Esophagus squamous epithelium (tissue), 5 donors: ENCODE results near the gene BRD7. TPM values are rescaled to one million over a fixed set of nuclear protein-coding genes. Genes with fewer than 3 reads are reported as not detected.

Experiments used
- DNase-seq: peaks from one replicate; lab custom pipeline; 2025; lab: John Stamatoyannopoulos, UW
- H3K27ac ChIP-seq, 4 donors: fragments of 200-600 bp; sonication (generic); one replicate each; pipeline ENCODE4 v1.5.1; 2016 to 2019; ENCODE audit warnings: mild to moderate bottlenecking in 1 of 4
- H3K27me3 ChIP-seq, 4 donors: fragments of 200-600 bp; sonication (generic); 1 replicate in 3 of 4; 2 replicates in 1 of 4; pipeline versions ENCODE4 v1.5.1 to v1.6.0; 2017 to 2021; ENCODE audit warnings: antibody characterized with exemption in 1 of 4
- H3K36me3 ChIP-seq, 3 donors: fragments of 200-600 bp; sonication (generic); one replicate each; pipeline ENCODE4 v1.5.1; 2016 to 2019
- H3K4me1 ChIP-seq, 3 donors: fragments of 200-600 bp; sonication (generic); one replicate each; pipeline ENCODE4 v1.5.1; 2017 to 2019
- H3K4me3 ChIP-seq, 4 donors: fragments of 200-600 bp; sonication (generic); 1 replicate in 3 of 4; 2 replicates in 1 of 4; pipeline ENCODE4 v1.5.1; 2016 to 2019; ENCODE audit warnings: mild to moderate bottlenecking in 2 of 4, moderate library complexity in 1 of 4
- H3K9me3 ChIP-seq, 3 donors: fragments of 200-600 bp; sonication (generic); one replicate each; pipeline ENCODE4 v1.5.1; 2016 to 2019
- POLR2A ChIP-seq, 4 donors: fragments of 450-650 bp; IDR thresholded peaks; one replicate each; pipeline ENCODE4 v1.6.1; 2017; ENCODE audit warnings: antibody characterized with exemption in 4 of 4, mild to moderate bottlenecking in 4 of 4, moderate library complexity in 3 of 4
- WGBS, 2 donors: methylation state at CpG; one replicate each; pipeline ENCODE4 v1.1.5; 2018; 5-methylcytosine and 5-hydroxymethylcytosine counted together
- intact Hi-C: fragments of 100-400 bp; cut with DNase I; formaldehyde crosslinking; loops from one replicate; pipeline ENCODE4 v1.15.0; 2022
- total RNA-seq, 4 donors: library from RNA; depleted of rRNA; stranded (reverse); fragments of >200 nt; gene quantifications; one replicate each; pipeline ENCODE4 v1.1.0, GENCODE V29; 2016
- TF ChIP-seq, protein P1 (sequence below), 6 experiments: fragments of 450-650 bp in 4 of 6; fragments of 200-600 bp in 2 of 6; sonication (generic) in 2 of 6; IDR thresholded peaks; one replicate each; pipeline ENCODE4 v1.5.1; 2016 to 2019; ENCODE audit warnings: antibody characterized with exemption in 6 of 6, mild to moderate bottlenecking in 4 of 6, moderate library complexity in 4 of 6
- donor health status: DM: yes; HTN: yes; CAD: no.

BRD7 gene
- total RNA-seq, 4 donors from 2014 or later = 42.0 to 81.9 (median 51.4) TPM

DNA sequence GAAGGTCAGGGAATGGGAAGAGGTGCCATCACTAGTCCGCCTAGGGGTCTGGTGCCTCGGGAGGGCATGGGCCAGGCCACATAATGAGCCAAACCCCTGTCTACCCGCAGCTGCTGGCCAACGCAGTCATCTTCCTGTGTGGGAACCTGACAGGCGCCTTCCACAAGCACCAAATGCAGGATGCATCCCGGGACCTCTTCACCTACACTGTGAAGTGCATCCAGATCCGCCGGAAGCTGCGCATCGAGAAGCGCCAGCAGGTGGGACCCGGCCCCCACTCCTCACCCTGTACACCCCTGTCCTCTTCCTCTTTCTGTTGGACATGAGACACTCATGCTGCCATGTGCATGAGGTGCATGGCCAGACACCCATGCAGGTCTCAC lies 76.2 kb downstream of the BRD7 start:
- Histone ChIP-seq H3K27me3 (no peaks in the 10 kb centered on the region), H3K9me3 (no peaks in the 10 kb centered on the region), H3K4me1 (no peaks in the 10 kb centered on the region), H3K36me3 (peaks cover 0 to 98% (median 0%) of the 10 kb centered on the region in 3 donors), H3K27ac (no peak overlapping the region), H3K4me3 (no peak overlapping the region)
- no peak for DNase-seq
- WGBS, 2 donors = 92 to 95% methylated on average over 4 to 7 of the region's 12 CpGs
- intact Hi-C loops = no loop called here
- TF ChIP-seq POLR2A (IDR thresholded peaks at IDR 0.05) = no peak
- TF ChIP-seq, protein P1, sequence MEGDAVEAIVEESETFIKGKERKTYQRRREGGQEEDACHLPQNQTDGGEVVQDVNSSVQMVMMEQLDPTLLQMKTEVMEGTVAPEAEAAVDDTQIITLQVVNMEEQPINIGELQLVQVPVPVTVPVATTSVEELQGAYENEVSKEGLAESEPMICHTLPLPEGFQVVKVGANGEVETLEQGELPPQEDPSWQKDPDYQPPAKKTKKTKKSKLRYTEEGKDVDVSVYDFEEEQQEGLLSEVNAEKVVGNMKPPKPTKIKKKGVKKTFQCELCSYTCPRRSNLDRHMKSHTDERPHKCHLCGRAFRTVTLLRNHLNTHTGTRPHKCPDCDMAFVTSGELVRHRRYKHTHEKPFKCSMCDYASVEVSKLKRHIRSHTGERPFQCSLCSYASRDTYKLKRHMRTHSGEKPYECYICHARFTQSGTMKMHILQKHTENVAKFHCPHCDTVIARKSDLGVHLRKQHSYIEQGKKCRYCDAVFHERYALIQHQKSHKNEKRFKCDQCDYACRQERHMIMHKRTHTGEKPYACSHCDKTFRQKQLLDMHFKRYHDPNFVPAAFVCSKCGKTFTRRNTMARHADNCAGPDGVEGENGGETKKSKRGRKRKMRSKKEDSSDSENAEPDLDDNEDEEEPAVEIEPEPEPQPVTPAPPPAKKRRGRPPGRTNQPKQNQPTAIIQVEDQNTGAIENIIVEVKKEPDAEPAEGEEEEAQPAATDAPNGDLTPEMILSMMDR (IDR thresholded peaks at IDR 0.05) = no peak

DNA sequence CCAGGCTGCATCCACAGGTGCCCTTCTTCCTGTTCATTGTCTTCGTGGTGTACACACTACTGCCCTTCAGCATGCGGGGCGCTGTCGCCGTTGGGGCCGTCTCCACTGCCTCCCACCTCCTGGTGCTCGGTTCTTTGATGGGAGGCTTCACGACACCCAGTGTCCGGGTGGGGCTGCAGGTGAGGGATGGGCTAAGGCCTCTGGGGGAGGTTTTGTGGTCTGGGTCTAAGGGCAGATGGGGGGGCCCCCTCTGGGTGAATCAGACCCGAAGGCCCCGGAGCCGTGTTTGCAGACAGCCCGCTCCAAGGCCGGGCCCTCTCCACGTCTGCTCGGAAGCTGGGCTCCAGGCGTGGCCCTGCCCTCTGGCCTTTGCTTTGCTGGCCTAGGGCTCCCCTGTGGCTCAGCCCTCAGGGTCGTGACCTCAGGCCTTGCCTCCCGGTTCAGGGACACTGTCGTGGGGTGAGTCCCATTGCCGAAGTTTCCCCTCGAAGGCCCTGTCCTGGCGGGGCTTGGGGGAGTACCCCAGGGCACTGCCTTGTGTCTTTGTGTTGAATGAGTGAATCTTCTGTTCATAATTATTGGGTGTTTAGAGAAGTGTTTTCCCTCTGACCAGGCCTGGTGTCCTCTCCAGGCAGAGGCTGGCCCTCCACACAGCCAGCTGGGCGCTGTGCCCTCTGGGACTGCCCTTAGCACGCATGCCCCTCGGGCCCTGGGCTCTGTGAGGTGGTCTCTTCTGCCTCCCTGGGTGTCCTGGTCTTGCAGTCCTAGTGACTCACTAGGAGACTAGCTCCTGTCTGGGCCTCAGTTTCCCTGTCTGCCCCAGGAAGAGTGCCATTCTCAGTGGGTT lies 76.8 kb downstream of the BRD7 start:
- intact Hi-C loops = no loop called here
- H3K36me3 ChIP-seq = peaks cover 0 to 94% (median 0%) of the 10 kb centered on the region in 3 donors
- no peak for DNase-seq
- no peak overlapping the region for H3K27ac ChIP-seq
- H3K9me3 ChIP-seq = no peaks in the 10 kb centered on the region
- WGBS, 2 donors = 91% methylated on average over 4 of the region's 26 CpGs; no CpG with 5 or more reads in 1 of the 2 donors
- TF ChIP-seq POLR2A (IDR thresholded peaks at IDR 0.05) = no peak
- TF ChIP-seq, protein P1 (IDR thresholded peaks at IDR 0.05) = no peak
- no peaks in the 10 kb centered on the region for H3K27me3 ChIP-seq
- H3K4me1 ChIP-seq = no peaks in the 10 kb centered on the region
- H3K4me3 ChIP-seq = no peak overlapping the region

DNA sequence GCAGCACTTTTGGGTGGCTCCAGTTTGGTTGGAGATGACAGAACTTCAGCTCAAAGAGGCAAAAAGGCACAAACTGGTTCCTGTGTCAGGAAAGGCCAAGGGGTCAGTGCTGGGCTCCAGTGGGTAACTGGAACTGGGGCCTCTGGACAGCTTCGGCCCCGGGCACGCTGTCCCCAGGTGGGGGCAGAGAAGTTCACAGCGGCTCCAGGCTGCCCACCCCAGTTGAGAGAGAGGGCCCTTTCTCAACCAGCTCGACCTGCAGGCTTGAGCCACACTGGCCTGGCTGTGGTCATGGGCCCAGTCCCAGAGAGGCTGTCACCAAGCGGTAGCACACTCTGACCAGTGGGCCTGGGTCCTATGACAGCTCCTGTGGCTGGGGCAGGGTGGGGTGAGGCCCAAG lies 77.9 kb downstream of the BRD7 start:
- 100% methylated on average over 2 of the region's 6 CpGs; no CpG with 5 or more reads in 1 of the 2 donors for WGBS, 2 donors
- H3K27ac ChIP-seq = no peak overlapping the region
- no peak for TF ChIP-seq POLR2A (IDR thresholded peaks at IDR 0.05)
- TF ChIP-seq, protein P1 (IDR thresholded peaks at IDR 0.05) = no peak
- DNase-seq = no peak
- intact Hi-C loops = no loop called here
- H3K4me3 ChIP-seq = no peak overlapping the region
- no peaks in the 10 kb centered on the region for H3K27me3 ChIP-seq
- peaks cover 0 to 90% (median 0%) of the 10 kb centered on the region in 3 donors for H3K36me3 ChIP-seq
- peaks cover 0 to 4% (median 0%) of the 10 kb centered on the region in 3 donors for H3K9me3 ChIP-seq
- H3K4me1 ChIP-seq = peaks cover 0 to 1% (median 0%) of the 10 kb centered on the region in 3 donors

DNA sequence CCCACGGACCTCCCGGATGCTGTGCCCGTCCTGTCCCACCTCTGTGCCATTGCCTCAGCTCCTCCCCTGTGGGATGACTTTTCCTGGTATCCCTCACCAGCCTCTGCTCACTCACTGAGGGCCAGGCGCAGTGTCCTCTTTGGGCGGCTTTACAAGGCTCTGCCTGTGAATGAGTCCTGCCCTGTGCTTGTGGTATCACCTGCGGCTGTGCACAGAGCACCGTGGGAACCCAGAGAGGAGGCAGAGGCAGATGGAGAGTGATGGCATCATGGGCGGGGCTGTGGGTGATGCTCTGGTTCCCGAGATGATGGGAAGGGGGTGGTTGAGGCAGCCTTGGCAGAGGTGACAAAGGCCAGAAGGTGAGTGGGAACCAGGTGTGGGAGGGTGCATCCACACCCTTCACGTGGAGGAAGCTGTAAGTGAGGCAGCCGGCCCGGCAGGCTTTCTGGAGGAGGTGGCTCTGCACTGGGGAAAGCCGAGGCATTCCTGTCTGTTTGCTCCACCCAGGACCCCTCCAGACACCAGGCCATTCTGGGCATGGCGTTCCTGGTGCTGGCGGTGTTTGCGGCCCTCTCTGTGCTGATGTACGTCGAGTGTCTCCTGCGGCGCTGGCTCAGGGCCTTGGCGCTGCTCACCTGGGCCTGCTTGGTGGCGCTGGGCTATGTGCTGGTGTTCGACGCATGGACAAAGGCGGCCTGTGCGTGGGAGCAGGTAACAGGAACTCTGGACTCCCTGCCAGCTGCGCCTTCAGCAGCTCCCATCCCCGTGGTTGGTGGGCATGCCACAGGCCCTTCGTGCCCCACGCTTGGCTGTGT lies 78.6 kb downstream of the BRD7 start:
- WGBS, 2 donors = 86 to 88% methylated on average over 9 to 17 of the region's 30 CpGs
- H3K27ac ChIP-seq = no peak overlapping the region
- no peaks in the 10 kb centered on the region for H3K27me3 ChIP-seq
- H3K36me3 ChIP-seq = peaks cover 0 to 83% (median 0%) of the 10 kb centered on the region in 3 donors
- no peak for DNase-seq
- H3K9me3 ChIP-seq = peaks cover 0 to 4% (median 0%) of the 10 kb centered on the region in 3 donors
- intact Hi-C loops = no loop called here
- no peak overlapping the region for H3K4me3 ChIP-seq
- peaks cover 0 to 8% (median 0%) of the 10 kb centered on the region in 3 donors for H3K4me1 ChIP-seq
- TF ChIP-seq, protein P1 (IDR thresholded peaks at IDR 0.05) = no peak
- no peak for TF ChIP-seq POLR2A (IDR thresholded peaks at IDR 0.05)
